Measurements from ENCODE around the gene SLCO4A1. TPM values are rescaled to one million over a fixed set of nuclear protein-coding genes. Genes with fewer than 3 reads are reported as not detected.

Gene SLCO4A1
- total RNA-seq, 1 donor from 2014 or later, result 63.3 TPM

GRCh38 chr20:62693524-62693922, 51.2 kb downstream of the SLCO4A1 start:
- Histone ChIP-seq H3K4me1 (no peaks in the 10 kb centered on the region), H3K27me3 (peaks cover 26% of the 10 kb centered on the region), H3K27ac (no peak overlapping the region), H3K4me3 (no peak overlapping the region), H3K9me3 (no peaks in the 10 kb centered on the region), H3K36me3 (no peaks in the 10 kb centered on the region)
- DNase-seq (no peak), ATAC-seq (no peak)
- TF ChIP-seq CTCF (IDR thresholded peaks at IDR 0.05), result no peak
- intact Hi-C loops (cut with DNase I), result no loop called here

GRCh38 chr20:62694106-62694505, 51.8 kb downstream of the SLCO4A1 start:
- ATAC-seq (no peak), DNase-seq (no peak)
- intact Hi-C loops (cut with DNase I), result no loop called here
- Histone ChIP-seq H3K4me1 (no peaks in the 10 kb centered on the region), H3K27ac (no peak overlapping the region), H3K9me3 (no peaks in the 10 kb centered on the region), H3K27me3 (peaks cover 26% of the 10 kb centered on the region), H3K36me3 (no peaks in the 10 kb centered on the region), H3K4me3 (no peak overlapping the region)
- TF ChIP-seq CTCF (IDR thresholded peaks at IDR 0.05), result no peak

GRCh38 chr20:62694868-62695267, 52.6 kb downstream of the SLCO4A1 start:
- peaks cover 24% of the 10 kb centered on the region for H3K27me3 ChIP-seq
- DNase-seq (no peak), ATAC-seq (no peak)
- H3K9me3 ChIP-seq, result no peaks in the 10 kb centered on the region
- no peaks in the 10 kb centered on the region for H3K36me3 ChIP-seq
- H3K4me3 ChIP-seq, result no peak overlapping the region
- intact Hi-C loops (cut with DNase I), result no loop called here
- H3K27ac ChIP-seq, result no peak overlapping the region
- no peaks in the 10 kb centered on the region for H3K4me1 ChIP-seq
- no peak for TF ChIP-seq CTCF (IDR thresholded peaks at IDR 0.05)

GRCh38 chr20:62695448-62696414, 53.4 kb downstream of the SLCO4A1 start:
- DNase-seq, result no peak
- Histone ChIP-seq H3K9me3 (no peaks in the 10 kb centered on the region), H3K4me1 (no peaks in the 10 kb centered on the region), H3K27me3 (peaks cover 15% of the 10 kb centered on the region), H3K36me3 (no peaks in the 10 kb centered on the region), H3K27ac (no peak overlapping the region), H3K4me3 (no peak overlapping the region)
- ATAC-seq, result no peak
- intact Hi-C loops (cut with DNase I), result no loop called here
- TF ChIP-seq CTCF (IDR thresholded peaks at IDR 0.05), result no peak

- DNase-seq (no peak), ATAC-seq (no peak)
- intact Hi-C loops (cut with DNase I), result no loop called here
- H3K27ac ChIP-seq, result no peak overlapping the region
- no peaks in the 10 kb centered on the region for H3K9me3 ChIP-seq
- peaks cover 8% of the 10 kb centered on the region for H3K27me3 ChIP-seq
- no peaks in the 10 kb centered on the region for H3K36me3 ChIP-seq
- H3K4me1 ChIP-seq, result no peaks in the 10 kb centered on the region
- no peak overlapping the region for H3K4me3 ChIP-seq
- no peak for TF ChIP-seq CTCF (IDR thresholded peaks at IDR 0.05)
These were observed 54.2 kb downstream of the SLCO4A1 start for GRCh38 chr20:62696434-62696957.

Data from upper lobe of right lung (tissue), 1 donor.